ENCODE data around the gene MAP7. TPM values are rescaled to one million over a fixed set of nuclear protein-coding genes. Genes with fewer than 3 reads are reported as not detected.

Gene MAP7
- total and polyA plus RNA-seq, 9 of the 15 experiments (the other 6 are each of a cell fraction or from before 2014, with no cell fraction given): 0.76 to 7.7 (median 3.9) TPM

DNA sequence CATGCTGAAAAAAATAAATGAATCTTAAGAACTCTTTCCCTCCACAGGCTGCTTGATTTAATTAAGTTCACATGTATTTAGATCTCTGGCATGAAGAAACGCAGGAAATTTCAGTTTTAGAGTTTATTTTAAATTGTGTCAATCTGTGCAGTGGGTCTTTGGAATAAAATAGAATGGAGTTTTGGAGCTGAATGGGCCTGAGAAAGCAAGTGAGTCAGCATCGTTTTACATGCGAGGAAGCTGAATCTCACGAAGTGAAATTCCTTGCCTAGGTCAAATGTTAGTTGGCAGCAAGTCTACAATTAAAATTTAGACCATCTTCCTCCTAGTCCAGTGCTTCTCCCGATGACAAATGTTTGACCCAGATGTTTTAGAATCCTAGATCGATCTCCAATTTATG lies 22.4 kb downstream of the MAP7 start:
- ChIA-PET POLR2A (interaction anchor here (1.1 kb wide), 1 partner anchor 134 kb away, joined by 4 read pairs; no protein-coding TSS in a partner anchor), CTCF (ENCODE audit: low intra/inter-chr PET ratio) (no interaction called here)
- DNase-seq (ENCODE audit: extremely low read depth in 1 of 4, low spot score in 3 of 4): no peak
- Histone ChIP-seq H3K4me3 (no peak overlapping the region), H3K9ac (ENCODE audit: insufficient read depth in 1 of 2, low read depth in 2 of 2, low read length in 2 of 2) (no peak overlapping the region), H3K27me3 (ENCODE audit: control insufficient read depth in 2 of 2, insufficient read depth in 2 of 2, low read length in 2 of 2) (peaks cover 4 to 21% of the 10 kb centered on the region in 2 experiments; a peak in 4 of 5 replicates), H2AFZ (ENCODE audit: low read depth, low read length) (no peak overlapping the region), H4K20me1 (replicated peaks; ENCODE audit: control insufficient read depth, insufficient read depth, low read length) (no peaks in the 10 kb centered on the region), H3K79me2 (ENCODE audit: control insufficient read depth, insufficient read depth, low read length) (no peaks in the 10 kb centered on the region), H3K9me3 (replicated peaks; ENCODE audit: control insufficient read depth, insufficient read depth, low read depth, low read length) (no peaks in the 10 kb centered on the region), H3K4me2 (ENCODE audit: insufficient read depth, low read length) (no peak overlapping the region), H3K4me1 (replicated peaks in 1 of 2; ENCODE audit: control insufficient read depth in 2 of 2, insufficient read depth in 2 of 2, low read length in 2 of 2) (0 out of 5 replicates have a peak, but pooled peaks cover 0 to 3% of the 10 kb centered on the region in 2 experiments), H3K27ac (ENCODE audit: extremely low read depth, low read depth, low read length) (no peak overlapping the region), H3K36me3 (ENCODE audit: control insufficient read depth, insufficient read depth, low read length) (no peaks in the 10 kb centered on the region), H3K9me1 (ENCODE audit: control insufficient read depth, insufficient read depth, low read length) (no peaks in the 10 kb centered on the region)
- intact Hi-C loops (cut with micrococcal nuclease): no loop called here
- FAIRE-seq: no peak
- no TSS peak for BruUV-seq (replicated peaks)
- no peak for ATAC-seq
- 19% methylated on average over 6 of the region's 6 CpGs for WGBS (ENCODE audit: insufficient coverage, low coverage, missing lambda C conversion rate)
- in situ Hi-C loops (cut with MboI): loop anchor here (25.0 kb wide), 1 partner anchor 191 kb away; no protein-coding TSS in a partner anchor
- TF ChIP-seq ZNF134 (CRISPR knock-in tag; conservative IDR thresholded peaks at IDR 0.05) (no peak), BCOR (IDR thresholded peaks at IDR 0.05) (no peak), BRD9 (IDR thresholded peaks at IDR 0.05; ENCODE audit: low read depth, partially characterized antibody) (no peak), ZNF766 (CRISPR knock-in tag; conservative IDR thresholded peaks at IDR 0.05) (no peak), TEAD2 (tag; IDR thresholded peaks at IDR 0.05) (no peak), HDAC6 (IDR thresholded peaks at IDR 0.05; ENCODE audit: low read depth, low read length) (no peak)

- ATAC-seq: no peak
- CTCF ChIA-PET (ENCODE audit: low intra/inter-chr PET ratio): interaction anchor here (0.6 kb wide), 1 partner anchor 18 kb away, joined by 3 read pairs; no protein-coding TSS in a partner anchor
Measured at GRCh38 chr6:136526937-136527336, 23.3 kb downstream of the MAP7 start.

More at GRCh38 chr6:136526937-136527336, 23.3 kb downstream of the MAP7 start:
- Histone ChIP-seq H3K4me1 (replicated peaks in 1 of 2; ENCODE audit: control insufficient read depth in 2 of 2, insufficient read depth in 2 of 2, low read length in 2 of 2) (0 out of 5 replicates have a peak, but pooled peaks cover 0 to 3% of the 10 kb centered on the region in 2 experiments), H3K9ac (ENCODE audit: insufficient read depth in 1 of 2, low read depth in 2 of 2, low read length in 2 of 2) (no peak overlapping the region), H4K20me1 (replicated peaks; ENCODE audit: control insufficient read depth, insufficient read depth, low read length) (no peaks in the 10 kb centered on the region), H3K27me3 (ENCODE audit: control insufficient read depth in 2 of 2, insufficient read depth in 2 of 2, low read length in 2 of 2) (peaks cover 4 to 19% of the 10 kb centered on the region in 2 experiments; a peak in 4 of 5 replicates), H3K9me3 (replicated peaks; ENCODE audit: control insufficient read depth, insufficient read depth, low read depth, low read length) (no peaks in the 10 kb centered on the region), H3K9me1 (ENCODE audit: control insufficient read depth, insufficient read depth, low read length) (no peaks in the 10 kb centered on the region), H2AFZ (ENCODE audit: low read depth, low read length) (peak overlapping the region; percentile 15; the same call in 1 of the 2 replicates), H3K4me2 (ENCODE audit: insufficient read depth, low read length) (no peak overlapping the region), H3K4me3 (no peak overlapping the region), H3K79me2 (ENCODE audit: control insufficient read depth, insufficient read depth, low read length) (no peaks in the 10 kb centered on the region), H3K27ac (ENCODE audit: extremely low read depth, low read depth, low read length) (no peak overlapping the region), H3K36me3 (ENCODE audit: control insufficient read depth, insufficient read depth, low read length) (no peaks in the 10 kb centered on the region)
- in situ Hi-C loops (cut with MboI): loop anchor here (25.0 kb wide), 1 partner anchor 190 kb away; no protein-coding TSS in a partner anchor
- TF ChIP-seq TFE3 (CRISPR knock-in tag; IDR thresholded peaks at IDR 0.05): peak; percentile 79
- no peak for TF ChIP-seq RBFOX2 (IDR thresholded peaks at IDR 0.05; ENCODE audit: low read depth, low read length)
- FAIRE-seq (no peak), DNase-seq (ENCODE audit: extremely low read depth in 1 of 4, low spot score in 3 of 4) (no peak)
- 6% methylated on average over 4 of the region's 4 CpGs for WGBS (ENCODE audit: insufficient coverage, low coverage, missing lambda C conversion rate)
- intact Hi-C loops (cut with micrococcal nuclease): no loop called here
- POLR2A ChIA-PET: interaction anchor here (1.3 to 2.6 kb wide), 2 partner anchors 18 to 20 kb away, joined by 3 to 8 read pairs; no protein-coding TSS in a partner anchor
- BruUV-seq (replicated peaks): no TSS peak
